ENCODE results near the gene TLX2.

GRCh38 chr2:74558284-74559230 is 44.3 kb downstream of the TLX2 start:
- no peak for TF ChIP-seq CTCF (conservative IDR thresholded peaks at IDR 0.05; ENCODE audit: low read depth in 2 of 2)
- TF ChIP-seq REST (IDR thresholded peaks at IDR 0.05; ENCODE audit: unreplicated experiment) = no peak
- no peak for TF ChIP-seq EZH2 (IDR thresholded peaks at IDR 0.05; ENCODE audit: low read depth, unreplicated experiment)
- no peak for TF ChIP-seq CREB1 (CRISPR knock-in tag; IDR thresholded peaks at IDR 0.05; ENCODE audit: low read depth)
- no peak for TF ChIP-seq POLR2AphosphoS5 (IDR thresholded peaks at IDR 0.05; ENCODE audit: low read depth)
- TF ChIP-seq ZNF331 (CRISPR knock-in tag; IDR thresholded peaks at IDR 0.05; ENCODE audit: low read depth) = no peak
- no peak for TF ChIP-seq EZH2phosphoT487 (IDR thresholded peaks at IDR 0.05; ENCODE audit: unreplicated experiment)
- TF ChIP-seq NANOG (IDR thresholded peaks at IDR 0.05; ENCODE audit: borderline replicate concordance) = no peak
- no peak for TF ChIP-seq JUNB (IDR thresholded peaks at IDR 0.05; ENCODE audit: unreplicated experiment)
